Stomach (tissue), 9 donors: Measurements from ENCODE around the gene RAB21. TPM values are rescaled to one million over a fixed set of nuclear protein-coding genes. Genes with fewer than 3 reads are reported as not detected.

Source experiments
- DNase-seq, 2 donors: peaks; one replicate each; pipeline versions ENCODE4 v3.0.0 to v3.0.0-alpha.2; 2013 to 2019
- H3K27ac ChIP-seq, 5 donors: fragments of 200-600 bp in 4 of 5; sonication (generic) in 4 of 5; one replicate each; pipeline ENCODE4 v1.5.1; 2013 to 2019; ENCODE audit warnings: mild to moderate bottlenecking in 1 of 5, moderate library complexity in 1 of 5
- H3K27me3 ChIP-seq, 3 donors: fragments of 200-600 bp; sonication (generic); one replicate each; pipeline ENCODE4 v1.5.1; 2017 to 2019; ENCODE audit warnings: mixed run types in 1 of 3
- H3K36me3 ChIP-seq, 4 donors: fragments of 200-600 bp; sonication (generic); 1 replicate in 3 of 4; 2 replicates in 1 of 4; pipeline ENCODE4 v1.5.1; 2016 to 2019
- H3K4me1 ChIP-seq, 4 donors: fragments of 200-600 bp; sonication (generic); one replicate each; pipeline ENCODE4 v1.5.1; 2016 to 2019
- H3K4me3 ChIP-seq, 4 donors: fragments of 200-600 bp; sonication (generic) in 3 of 4; one replicate each; pipeline ENCODE4 v1.5.1; 2016 to 2019; ENCODE audit warnings: mild to moderate bottlenecking in 1 of 4
- H3K9me3 ChIP-seq, 4 donors: fragments of 200-600 bp; sonication (generic); one replicate each; pipeline ENCODE4 v1.5.1; 2016 to 2019
- EP300 ChIP-seq: sonication (generic); formaldehyde crosslinking; IDR thresholded peaks from one replicate; pipeline ENCODE4 v1.6.1; 2017; ENCODE audit warnings: antibody characterized with exemption
- POLR2A ChIP-seq, 4 donors: fragments of 450-650 bp; IDR thresholded peaks; one replicate each; pipeline ENCODE4 v1.6.1; 2016; ENCODE audit warnings: antibody characterized with exemption in 4 of 4, control low read depth in 2 of 4, mild to moderate bottlenecking in 1 of 4, moderate library complexity in 1 of 4
- POLR2AphosphoS5 ChIP-seq, 3 donors: sonication (generic); formaldehyde crosslinking; IDR thresholded peaks; one replicate each; pipeline ENCODE4 v1.6.1; 2016; ENCODE audit warnings: antibody characterized with exemption in 3 of 3
- WGBS, 5 donors: extraction: QIAGEN DNeasy Blood & Tissue Kit in 3 of 5; methylation state at CpG; one replicate each; pipeline versions ENCODE4 v1.1.5 to v1.1.7; 2013 to 2018; 5-methylcytosine and 5-hydroxymethylcytosine counted together
- intact Hi-C: fragments of 100-400 bp; cut with DNase I; formaldehyde crosslinking; loops from one replicate; pipeline ENCODE4 v1.15.1; 2023; ENCODE audit warnings: low total_unique reads
- polyA plus RNA-seq, 3 donors: library from polyadenylated mRNA; stranded (reverse); fragments of 200-250 nt; gene quantifications; one replicate each; pipeline ENCODE4 v1.2.3, GENCODE V29; 2013
- total RNA-seq, 5 donors: library from RNA; depleted of rRNA; stranded (reverse); fragments of >200 nt; gene quantifications; one replicate each; pipeline versions ENCODE4 v1.1.0 to v1.2.3, GENCODE V29; 2014 to 2016
- TF ChIP-seq, protein P1 (sequence below), 7 experiments: fragments of 450-650 bp in 4 of 7; fragments of 200-600 bp in 3 of 7; sonication (generic) in 3 of 7; IDR thresholded peaks; one replicate each; pipeline ENCODE4 v1.5.1; 2016 to 2019; ENCODE audit warnings: antibody characterized with exemption in 7 of 7, control low read depth in 2 of 7, mild to moderate bottlenecking in 1 of 7
- donor health status: healthy with polysubstance abuse.
- donor health status: Bipolar disorder and iron deficiency.
- donor health status: healthy.

Gene RAB21
- total and polyA plus RNA-seq, 8 donors: 3.2 to 35.1 (median 7.7) TPM

DNA sequence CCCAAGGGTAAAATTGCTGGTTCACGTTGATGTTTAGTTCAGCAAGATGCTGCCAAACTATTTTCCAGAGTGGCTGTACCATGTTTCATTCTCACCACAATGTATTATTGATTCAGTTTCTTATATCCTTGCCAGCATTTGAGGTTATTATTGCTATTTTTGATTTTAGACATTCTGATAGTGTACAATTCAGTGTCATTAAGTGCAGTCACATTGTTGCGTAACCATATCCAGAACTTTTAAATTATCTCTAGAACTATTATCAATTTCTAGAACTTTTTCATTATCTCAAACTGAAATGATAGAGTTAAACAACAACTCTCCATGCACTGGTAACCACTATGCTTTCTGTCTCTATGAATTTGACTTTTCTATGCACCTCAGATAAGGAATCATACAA is 74.2 kb downstream of the RAB21 start:
- intact Hi-C loops: no loop called here
- peaks cover 0 to 3% (median 0%) of the 10 kb centered on the region in 3 donors for H3K27me3 ChIP-seq
- no peaks in the 10 kb centered on the region for H3K9me3 ChIP-seq
- TF ChIP-seq POLR2AphosphoS5 (IDR thresholded peaks at IDR 0.05): no peak
- TF ChIP-seq, protein P1, sequence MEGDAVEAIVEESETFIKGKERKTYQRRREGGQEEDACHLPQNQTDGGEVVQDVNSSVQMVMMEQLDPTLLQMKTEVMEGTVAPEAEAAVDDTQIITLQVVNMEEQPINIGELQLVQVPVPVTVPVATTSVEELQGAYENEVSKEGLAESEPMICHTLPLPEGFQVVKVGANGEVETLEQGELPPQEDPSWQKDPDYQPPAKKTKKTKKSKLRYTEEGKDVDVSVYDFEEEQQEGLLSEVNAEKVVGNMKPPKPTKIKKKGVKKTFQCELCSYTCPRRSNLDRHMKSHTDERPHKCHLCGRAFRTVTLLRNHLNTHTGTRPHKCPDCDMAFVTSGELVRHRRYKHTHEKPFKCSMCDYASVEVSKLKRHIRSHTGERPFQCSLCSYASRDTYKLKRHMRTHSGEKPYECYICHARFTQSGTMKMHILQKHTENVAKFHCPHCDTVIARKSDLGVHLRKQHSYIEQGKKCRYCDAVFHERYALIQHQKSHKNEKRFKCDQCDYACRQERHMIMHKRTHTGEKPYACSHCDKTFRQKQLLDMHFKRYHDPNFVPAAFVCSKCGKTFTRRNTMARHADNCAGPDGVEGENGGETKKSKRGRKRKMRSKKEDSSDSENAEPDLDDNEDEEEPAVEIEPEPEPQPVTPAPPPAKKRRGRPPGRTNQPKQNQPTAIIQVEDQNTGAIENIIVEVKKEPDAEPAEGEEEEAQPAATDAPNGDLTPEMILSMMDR (IDR thresholded peaks at IDR 0.05): no peak
- no peak for TF ChIP-seq POLR2A (IDR thresholded peaks at IDR 0.05)
- TF ChIP-seq EP300: no peak
- DNase-seq: no peak
- no peaks in the 10 kb centered on the region for H3K36me3 ChIP-seq
- H3K4me3 ChIP-seq: no peak overlapping the region
- H3K27ac ChIP-seq: no peak overlapping the region
- no peaks in the 10 kb centered on the region for H3K4me1 ChIP-seq
- WGBS, 5 donors: 88 to 95% (median 92%) methylated on average over 2 of the region's 2 CpGs

DNA sequence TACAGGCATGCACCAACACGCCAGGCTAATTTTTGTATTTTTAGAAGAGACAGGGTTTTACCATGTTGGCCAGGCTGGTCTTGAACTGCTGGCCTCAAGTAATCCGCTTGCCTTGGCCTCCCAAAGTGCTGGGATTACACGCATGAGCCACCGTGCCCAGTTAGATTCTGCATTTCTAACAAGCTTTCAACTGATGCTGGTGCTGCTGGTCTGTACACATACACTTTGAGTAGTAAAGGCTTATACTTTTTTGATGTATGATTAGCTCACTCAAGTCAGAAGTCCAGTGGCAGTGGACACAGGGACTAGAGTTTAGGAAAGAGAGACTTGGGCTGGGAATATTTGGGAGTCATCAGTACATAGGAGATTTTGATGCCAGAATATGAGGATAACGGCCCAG is 82.7 kb downstream of the RAB21 start:
- 93 to 98% (median 96%) methylated on average over 5 of the region's 5 CpGs for WGBS, 5 donors
- H3K27ac ChIP-seq: no peak overlapping the region
- H3K27me3 ChIP-seq: peaks cover 0 to 7% (median 0%) of the 10 kb centered on the region in 3 donors
- H3K9me3 ChIP-seq: no peaks in the 10 kb centered on the region
- no peak for TF ChIP-seq POLR2A (IDR thresholded peaks at IDR 0.05)
- TF ChIP-seq POLR2AphosphoS5 (IDR thresholded peaks at IDR 0.05): no peak
- no peak for TF ChIP-seq EP300
- TF ChIP-seq, protein P1 (IDR thresholded peaks at IDR 0.05): no peak
- intact Hi-C loops: no loop called here
- H3K4me3 ChIP-seq: no peak overlapping the region
- peaks cover 12 to 30% (median 26%) of the 10 kb centered on the region in 4 donors for H3K4me1 ChIP-seq
- DNase-seq: no peak
- H3K36me3 ChIP-seq: no peaks in the 10 kb centered on the region

DNA sequence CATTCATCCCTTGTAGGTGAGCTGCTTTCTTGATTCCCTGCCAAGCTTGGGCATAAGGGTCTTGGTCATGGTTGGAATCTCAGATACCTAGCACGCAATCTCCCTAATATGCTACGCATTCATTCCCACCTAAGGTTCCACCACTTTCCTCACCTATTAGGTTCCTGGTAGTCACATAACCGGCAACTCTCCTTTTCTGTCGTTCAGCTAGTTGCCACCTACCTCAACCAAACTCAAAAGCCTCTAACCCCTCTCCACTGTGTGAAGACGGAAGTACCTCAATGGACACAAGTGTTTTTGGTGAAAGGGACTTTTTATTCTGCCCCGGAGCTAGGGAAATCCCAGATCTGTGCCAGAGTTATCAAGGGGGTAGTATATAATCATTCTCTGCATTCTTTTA is 83.6 kb downstream of the RAB21 start:
- Histone ChIP-seq H3K9me3 (no peaks in the 10 kb centered on the region), H3K4me1 (peaks cover 12 to 39% (median 34%) of the 10 kb centered on the region in 4 donors), H3K4me3 (no peak overlapping the region), H3K27me3 (peaks cover 0 to 3% (median 0%) of the 10 kb centered on the region in 3 donors), H3K27ac (peak overlapping the region in 1 of 5 donors; percentile 99), H3K36me3 (no peaks in the 10 kb centered on the region)
- TF ChIP-seq POLR2A (IDR thresholded peaks at IDR 0.05) (no peak), POLR2AphosphoS5 (IDR thresholded peaks at IDR 0.05) (no peak), EP300 (no peak)
- TF ChIP-seq, protein P1 (IDR thresholded peaks at IDR 0.05): no peak
- WGBS, 5 donors: 77 to 95% (median 87%) methylated on average over 6 of the region's 6 CpGs
- intact Hi-C loops: no loop called here
- no peak for DNase-seq

DNA sequence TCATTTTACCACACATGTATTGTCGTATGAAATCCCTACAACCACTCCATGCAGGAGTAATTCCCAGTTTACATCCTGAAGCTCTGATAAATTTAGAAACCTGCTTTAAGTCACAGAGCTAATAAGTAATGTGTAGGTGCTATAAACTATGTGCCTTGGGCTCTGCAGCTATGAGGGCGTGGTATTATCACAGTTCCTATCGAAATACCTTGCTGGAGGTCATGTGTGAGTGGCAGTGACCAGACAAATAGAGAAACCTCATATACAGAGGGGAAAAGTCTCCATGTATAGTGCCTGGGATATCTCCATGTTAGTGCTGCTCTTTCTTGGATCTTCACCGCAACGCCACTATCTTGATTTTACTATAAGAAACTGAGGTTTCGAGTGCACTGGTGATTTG is 84.0 kb downstream of the RAB21 start:
- Histone ChIP-seq H3K9me3 (no peaks in the 10 kb centered on the region), H3K4me3 (peak overlapping the region in 3 of 4 donors; percentile 62 to 82 (median 72)), H3K36me3 (no peaks in the 10 kb centered on the region), H3K27me3 (peaks cover 0 to 3% (median 0%) of the 10 kb centered on the region in 3 donors), H3K4me1 (peaks cover 12 to 43% (median 36%) of the 10 kb centered on the region in 4 donors), H3K27ac (peak overlapping the region; percentile 93 to 99 (median 95))
- DNase-seq: peak in 1 of 2 donors; percentile 20
- intact Hi-C loops: no loop called here
- TF ChIP-seq, protein P1 (IDR thresholded peaks at IDR 0.05): no peak
- TF ChIP-seq POLR2A (IDR thresholded peaks at IDR 0.05) (no peak), EP300 (no peak), POLR2AphosphoS5 (IDR thresholded peaks at IDR 0.05) (no peak)
- WGBS, 5 donors: 77 to 88% (median 84%) methylated on average over 6 of the region's 6 CpGs
